Large intestine (tissue), 3 donors: Measurements from ENCODE around the gene CRYBB1. TPM values are rescaled to one million over a fixed set of nuclear protein-coding genes. Genes with fewer than 3 reads are reported as not detected.

ENCODE experiments used
- DNase-seq, 2 donors: peaks; one replicate each; pipeline versions ENCODE4 v3.0.0 to v3.0.0-alpha.2; 2013
- H3K27ac ChIP-seq: one replicate; pipeline ENCODE4 v1.5.1; 2013; ENCODE audit warnings: low read length
- H3K27me3 ChIP-seq: 2 replicates; pipeline ENCODE4 v1.6.1; 2013; ENCODE audit warnings: low read length; ENCODE audit not compliant: control insufficient read depth, insufficient read depth
- H3K36me3 ChIP-seq: 2 replicates; pipeline ENCODE4 v1.6.1; 2013; ENCODE audit warnings: low read length; ENCODE audit not compliant: control insufficient read depth, insufficient read depth
- H3K4me1 ChIP-seq: one replicate; pipeline ENCODE4 v1.6.1; 2013; ENCODE audit warnings: low read length; ENCODE audit not compliant: control insufficient read depth, insufficient read depth
- H3K4me3 ChIP-seq: one replicate; pipeline ENCODE4 v1.5.1; 2013; ENCODE audit warnings: low read length
- H3K9me3 ChIP-seq: one replicate; pipeline ENCODE4 v1.6.1; 2013; ENCODE audit warnings: mild to moderate bottlenecking, low read depth, low read length, moderate library complexity; ENCODE audit not compliant: control insufficient read depth
- WGBS: methylation state at CpG from one replicate; pipeline ENCODE4 v1.1.5; 2013; ENCODE audit warnings: low lambda C conversion rate; ENCODE audit not compliant: insufficient coverage; 5-methylcytosine and 5-hydroxymethylcytosine counted together
- polyA plus RNA-seq: library from polyadenylated mRNA; unstranded; fragments of 120-200 nt; gene quantifications from one replicate; pipeline ENCODE4 v1.2.1, GENCODE V29; 2013

CRYBB1 gene
- polyA plus RNA-seq, 1 donor, result 0.73 TPM

DNA sequence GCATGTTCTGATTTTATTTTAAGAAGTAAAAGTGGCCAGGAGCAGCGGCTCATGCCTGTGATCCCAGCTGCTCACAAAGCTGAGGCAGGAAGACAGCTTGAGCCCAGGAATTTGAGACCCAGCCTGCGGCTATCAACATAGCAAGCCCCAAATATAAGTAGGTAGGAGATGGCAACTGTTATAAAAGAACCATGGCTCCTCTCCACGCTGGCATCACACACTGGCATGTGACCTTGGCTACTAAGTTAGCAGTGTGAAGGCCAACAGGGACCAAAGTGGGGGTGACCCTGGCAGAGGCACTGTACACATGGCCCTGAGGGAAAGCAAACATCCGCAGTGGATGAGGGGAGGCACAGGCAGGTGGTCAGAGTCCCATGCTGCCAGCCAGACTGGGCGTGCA, 60.9 kb downstream of the CRYBB1 start:
- DNase-seq, result no peak
- Histone ChIP-seq H3K36me3 (no peaks in the 10 kb centered on the region), H3K9me3 (no peaks in the 10 kb centered on the region), H3K4me3 (no peak overlapping the region), H3K27ac (no peak overlapping the region), H3K4me1 (no peaks in the 10 kb centered on the region), H3K27me3 (no peaks in the 10 kb centered on the region)
- no CpG with 5 or more reads among the region's 5 CpGs for whole genome bisulfite sequencing

DNA sequence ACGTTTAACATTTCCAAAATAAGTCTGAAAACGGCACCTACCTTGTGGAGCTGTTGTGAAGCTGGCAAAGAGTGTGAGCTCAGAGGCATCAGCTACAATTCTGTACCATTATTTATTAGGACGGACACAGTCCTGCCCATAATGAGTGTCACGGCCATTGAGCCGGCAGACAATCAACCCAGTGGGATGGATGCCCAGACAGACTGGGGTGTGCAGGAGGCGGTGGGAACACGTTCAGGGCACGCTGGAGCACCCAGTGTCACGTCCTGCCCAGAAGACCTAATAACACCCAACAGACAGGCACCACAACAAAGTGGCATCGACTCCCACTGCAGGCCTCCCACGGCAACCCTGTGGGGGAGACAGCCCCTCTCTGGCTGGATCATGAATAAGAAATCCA, 62.3 kb downstream of the CRYBB1 start:
- Histone ChIP-seq H3K36me3 (no peaks in the 10 kb centered on the region), H3K4me1 (no peaks in the 10 kb centered on the region), H3K27me3 (no peaks in the 10 kb centered on the region), H3K4me3 (no peak overlapping the region), H3K9me3 (no peaks in the 10 kb centered on the region), H3K27ac (no peak overlapping the region)
- DNase-seq, result no peak
- WGBS, result 80% methylated on average over 1 of the region's 11 CpGs

DNA sequence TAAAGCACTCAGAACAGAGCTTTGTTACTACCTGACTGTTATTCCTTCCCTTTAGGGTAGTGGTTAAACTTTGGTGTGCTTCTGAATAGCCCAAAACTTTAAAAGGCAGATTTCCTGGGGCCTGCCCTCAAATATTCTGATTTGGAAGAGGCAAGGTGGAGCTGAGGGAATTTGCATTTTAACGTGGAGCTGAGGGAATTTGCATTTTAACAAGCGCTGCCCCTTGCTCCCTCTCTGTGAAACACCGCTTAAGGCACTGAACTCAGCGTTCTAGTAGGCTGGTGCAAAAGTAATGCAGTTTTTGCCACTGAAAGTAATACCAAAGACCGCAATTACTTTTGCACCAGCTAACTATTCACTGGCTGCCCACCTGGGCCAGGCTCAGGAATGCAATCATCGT, 62.9 kb downstream of the CRYBB1 start:
- Histone ChIP-seq H3K9me3 (no peaks in the 10 kb centered on the region), H3K27me3 (no peaks in the 10 kb centered on the region), H3K27ac (no peak overlapping the region), H3K4me3 (no peak overlapping the region), H3K36me3 (no peaks in the 10 kb centered on the region), H3K4me1 (no peaks in the 10 kb centered on the region)
- no CpG with 5 or more reads among the region's 6 CpGs for WGBS
- DNase-seq, result no peak

DNA sequence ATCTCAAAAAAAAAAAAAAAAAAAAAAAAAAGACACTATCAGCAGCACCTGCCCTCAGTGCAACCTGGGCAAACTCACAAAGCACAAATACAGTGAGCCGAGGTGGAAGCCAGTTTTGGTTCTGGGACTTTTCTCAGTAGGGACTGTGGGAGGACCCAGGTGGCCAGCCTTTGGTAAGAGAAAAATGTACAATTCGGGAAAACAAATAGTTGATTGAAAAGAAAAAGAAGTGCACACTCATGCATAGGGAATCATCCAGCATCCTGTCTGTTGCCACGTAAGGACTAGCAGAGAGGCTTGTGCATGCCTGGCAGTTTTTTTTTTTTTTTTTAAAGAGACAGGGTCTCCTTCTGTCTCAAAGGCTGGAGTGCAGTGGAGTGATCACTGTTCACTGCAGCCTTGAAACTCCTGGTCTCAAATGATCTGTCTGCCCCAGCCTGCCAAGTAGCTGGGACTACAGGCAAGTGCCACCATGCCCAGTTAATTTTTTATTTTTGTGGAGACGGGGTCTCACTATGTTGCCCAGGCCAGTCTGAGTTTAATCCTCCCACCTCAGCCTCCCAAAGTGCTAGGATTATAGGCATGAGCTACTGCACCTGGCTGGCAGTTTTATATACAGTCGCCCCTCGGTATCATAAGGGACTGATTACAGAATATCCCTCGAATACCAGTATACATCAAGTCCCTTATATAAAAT, 64.6 kb downstream of the CRYBB1 start:
- no peaks in the 10 kb centered on the region for H3K36me3 ChIP-seq
- H3K4me3 ChIP-seq, result no peak overlapping the region
- no peaks in the 10 kb centered on the region for H3K9me3 ChIP-seq
- H3K4me1 ChIP-seq, result no peaks in the 10 kb centered on the region
- H3K27me3 ChIP-seq, result no peaks in the 10 kb centered on the region
- 67% methylated on average over 1 of the region's 7 CpGs for WGBS
- no peak overlapping the region for H3K27ac ChIP-seq
- DNase-seq, result no peak

DNA sequence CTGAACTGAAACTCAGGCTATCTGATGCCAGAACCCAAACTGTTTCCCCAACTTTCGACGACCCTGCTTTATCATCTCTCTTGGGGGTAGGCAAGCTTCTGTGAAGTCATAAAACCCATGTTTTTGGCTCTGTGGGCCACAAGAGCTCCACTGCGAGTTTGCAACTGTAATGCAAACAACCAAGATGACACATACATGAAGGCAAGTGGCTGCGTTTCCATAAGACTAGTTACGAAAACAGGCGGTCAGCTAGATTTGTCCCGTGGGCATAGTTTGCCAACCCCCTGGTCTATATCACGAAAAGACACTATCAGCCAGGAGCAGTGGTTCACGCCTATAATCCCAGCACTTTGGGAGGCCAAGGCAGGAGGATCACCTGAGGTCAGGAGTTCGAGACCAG, 65.4 kb downstream of the CRYBB1 start:
- Histone ChIP-seq H3K4me3 (no peak overlapping the region), H3K27me3 (no peaks in the 10 kb centered on the region), H3K9me3 (no peaks in the 10 kb centered on the region), H3K36me3 (no peaks in the 10 kb centered on the region), H3K4me1 (no peaks in the 10 kb centered on the region), H3K27ac (no peak overlapping the region)
- no peak for DNase-seq
- no CpG with 5 or more reads among the region's 10 CpGs for WGBS

DNA sequence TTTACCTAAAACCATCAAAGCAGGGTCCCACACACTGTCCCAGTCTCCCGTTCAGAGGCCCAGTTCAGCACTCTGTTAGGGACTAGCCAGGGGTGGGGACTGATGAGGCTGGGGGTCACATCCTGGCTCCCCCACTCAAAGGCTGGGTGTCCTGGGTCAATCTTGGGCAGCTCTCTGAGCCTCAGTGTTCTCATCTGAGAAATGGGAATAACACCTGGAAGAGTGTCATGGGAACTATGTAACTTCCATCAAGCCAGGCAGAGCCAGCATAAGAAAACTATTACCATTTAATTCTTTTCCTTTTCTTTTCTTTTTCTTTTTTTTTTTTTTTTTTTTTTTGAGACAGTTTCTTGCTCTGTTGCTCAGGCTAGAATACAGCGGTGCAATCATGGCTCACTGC, 66.3 kb downstream of the CRYBB1 start:
- Histone ChIP-seq H3K27ac (no peak overlapping the region), H3K4me1 (no peaks in the 10 kb centered on the region)

DNA sequence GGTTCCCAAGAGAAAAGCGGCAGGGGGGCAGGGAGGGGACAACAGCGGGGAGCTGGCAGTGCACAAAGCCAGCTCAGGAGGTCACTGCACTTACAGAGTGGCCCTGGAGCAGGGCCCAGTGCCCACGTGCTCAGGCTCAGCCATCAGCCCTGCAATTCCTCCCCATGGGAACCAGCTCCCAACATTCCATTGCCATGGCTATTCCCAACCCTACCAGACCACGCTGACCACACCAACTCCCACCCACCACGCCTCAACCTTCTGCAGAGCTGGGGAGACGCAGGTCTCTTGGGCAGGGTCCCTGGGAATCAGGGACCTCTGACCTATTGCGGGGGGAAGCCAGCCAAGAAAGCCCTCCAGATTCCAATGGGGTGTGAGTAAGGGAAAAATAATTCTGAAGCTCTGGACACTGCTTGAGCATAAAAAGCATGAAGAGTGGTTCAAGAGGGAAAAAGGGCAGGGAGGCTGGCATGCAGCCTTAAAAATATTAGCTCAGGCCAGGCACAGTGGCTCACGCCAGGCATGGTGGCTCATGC, 67.3 kb downstream of the CRYBB1 start:
- no CpG with 5 or more reads among the region's 8 CpGs for WGBS
- Histone ChIP-seq H3K36me3 (no peaks in the 10 kb centered on the region), H3K27me3 (no peaks in the 10 kb centered on the region), H3K27ac (no peak overlapping the region), H3K4me1 (no peaks in the 10 kb centered on the region), H3K9me3 (no peaks in the 10 kb centered on the region), H3K4me3 (no peak overlapping the region)
- no peak for DNase-seq

More for the DNA sequence above, 66.3 kb downstream of the CRYBB1 start:
- Histone ChIP-seq H3K27me3 (no peaks in the 10 kb centered on the region), H3K4me3 (no peak overlapping the region), H3K36me3 (no peaks in the 10 kb centered on the region), H3K9me3 (no peaks in the 10 kb centered on the region)
- no CpG with 5 or more reads among the region's 2 CpGs for WGBS
- no peak for DNase-seq

DNA sequence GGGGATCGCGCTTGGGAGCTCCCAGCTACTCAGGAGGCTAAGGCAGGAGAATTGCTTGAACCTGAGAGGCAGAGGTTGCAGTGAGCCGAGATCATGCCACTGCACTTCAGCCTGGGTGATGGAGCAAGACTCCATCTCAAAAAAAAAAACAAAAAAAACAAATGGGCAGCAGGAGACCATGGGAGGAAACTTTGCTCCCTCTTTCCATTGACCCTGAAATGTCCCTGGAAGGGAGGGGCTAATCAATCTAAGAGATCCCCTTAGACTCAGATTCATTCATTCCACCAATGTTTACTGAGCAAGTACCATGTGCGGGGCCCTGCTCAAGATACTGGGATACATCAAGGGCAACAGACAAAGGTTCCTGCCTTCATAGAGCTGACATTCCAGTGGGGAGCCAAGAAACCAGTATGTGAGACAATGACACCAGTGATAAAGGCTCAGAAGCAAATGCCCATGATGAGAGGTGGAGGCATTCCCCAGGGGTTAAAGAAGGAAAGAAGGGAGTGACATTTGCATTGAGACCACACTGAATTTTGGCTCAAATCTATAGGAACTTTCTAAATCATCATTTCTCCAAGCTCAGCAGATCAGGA, 67.8 kb downstream of the CRYBB1 start:
- no peak for DNase-seq
- Histone ChIP-seq H3K27me3 (no peaks in the 10 kb centered on the region), H3K4me3 (no peak overlapping the region), H3K9me3 (no peaks in the 10 kb centered on the region), H3K4me1 (no peaks in the 10 kb centered on the region), H3K36me3 (no peaks in the 10 kb centered on the region), H3K27ac (no peak overlapping the region)
- no CpG with 5 or more reads among the region's 4 CpGs for WGBS

Other genes starting within 250 kb of the CRYBB1 start
- gene ASPHD2, start 188.8 kb downstream of the CRYBB1 start, polyA plus RNA-seq, result 0.88 TPM
- gene HPS4, start 134.2 kb downstream of the CRYBB1 start, polyA plus RNA-seq, result 47.3 TPM
- gene SRRD, start 134.2 kb downstream of the CRYBB1 start, polyA plus RNA-seq, result 18.1 TPM
- 34.3 TPM for gene TFIP11, start 105.6 kb downstream of the CRYBB1 start, polyA plus RNA-seq
- 27.5 TPM for gene TPST2, start 27.9 kb downstream of the CRYBB1 start, polyA plus RNA-seq
- 0.06 TPM for gene CRYBA4, start 3.9 kb upstream of the CRYBB1 start, polyA plus RNA-seq
- 8.5 TPM for gene MIAT, start 39.6 kb upstream of the CRYBB1 start, polyA plus RNA-seq